HCT116 (cell line): ENCODE measurements around the gene CELF1. TPM values are rescaled to one million over a fixed set of nuclear protein-coding genes. Genes with fewer than 3 reads are reported as not detected.

Experiments used
- ATAC-seq: fragments of 200-7000 bp; cut with Tn5 transposase; 2 replicates; pipeline ENCODE4 v1.9.1; 2020; ENCODE audit warnings: mild to moderate bottlenecking, moderate library complexity
- BruUV-seq: library from RNA; stranded (reverse); fragments of 400-500 nt; replicated peaks from 2 replicates; lab custom pipeline; 2021; lab: Mats Ljungman, UMichigan
- CTCF ChIA-PET: fragments of 300-600 bp; sonication (Branson Sonifier 250); formaldehyde crosslinking; loops from one replicate; lab custom pipeline; 2021; ENCODE audit warnings: antibody characterized with exemption; lab: Charles Lee
- POLR2A ChIA-PET: fragments of 300-600, 350-600 bp; sonication (Branson Sonifier 250); formaldehyde crosslinking; loops from one replicate; lab custom pipeline; 2021; ENCODE audit warnings: antibody characterized with exemption; lab: Charles Lee
- RAD21 ChIA-PET, 2 experiments: fragments of 300-600 bp; sonication (Branson Sonifier 250); formaldehyde crosslinking; loops; one replicate each; lab custom pipeline; 2023; ENCODE audit warnings: low total read pairs in 2 of 2; ENCODE audit not compliant: uncharacterized antibody in 2 of 2, unreplicated experiment in 2 of 2, low non-redundant PET in 1 of 2; lab: Charles Lee
- DNase-seq: peaks from one replicate; pipeline ENCODE4 v3.0.0-alpha.2; 2010; ENCODE audit warnings: low read depth, low spot score
- H2AFZ ChIP-seq: fragments of 200-600 bp; shearing (Covaris generic), sonication (generic); 2 replicates; pipeline ENCODE4 v1.6.1; 2017; ENCODE audit warnings: low read depth, mixed run types, mixed read lengths, antibody characterized with exemption, low read length; ENCODE audit not compliant: poor library complexity, severe bottlenecking
- H3K27ac ChIP-seq: 2 replicates; pipeline ENCODE4 v1.5.1; 2012; ENCODE audit warnings: low read depth, low read length
- H3K27me3 ChIP-seq: fragments of 200-600 bp; sonication (generic); 2 replicates; pipeline ENCODE4 v1.6.1; 2016; ENCODE audit warnings: mixed run types, low read length, mixed read lengths; ENCODE audit not compliant: insufficient read depth
- H3K36me3 ChIP-seq, 2 experiments: fragments of 200-500 bp in 1 of 2; fragments of 200-600 bp in 1 of 2; sonication (Bioruptor generic) in 1 of 2; sonication (generic) in 1 of 2; 2 replicates each; pipeline versions ENCODE4 v1.5.1 to v1.6.1; 2014 to 2016; ENCODE audit warnings: low read length in 2 of 2, inconsistent platforms in 1 of 2, mixed read lengths in 1 of 2, mixed run types in 1 of 2; ENCODE audit not compliant: insufficient read depth in 2 of 2, control insufficient read depth in 1 of 2
- H3K4me1 ChIP-seq, 2 experiments: fragments of 200-600 bp in 1 of 2; sonication (generic) in 1 of 2; 2 replicates each; pipeline versions ENCODE4 v1.5.1 to v1.6.1; 2012 to 2017; ENCODE audit warnings: low read length in 2 of 2, inconsistent platforms in 1 of 2, mild to moderate bottlenecking in 1 of 2, mixed read lengths in 1 of 2, mixed run types in 1 of 2, moderate library complexity in 1 of 2; ENCODE audit not compliant: insufficient read depth in 2 of 2, control insufficient read depth in 1 of 2
- H3K4me2 ChIP-seq: fragments of 200-600 bp; sonication (generic); 2 replicates; pipeline ENCODE4 v1.6.1; 2017; ENCODE audit warnings: mixed run types, low read length, mixed read lengths
- H3K4me3 ChIP-seq, 2 experiments: fragments of 200-600 bp in 1 of 2; sonication (generic) in 1 of 2; replicated peaks in 1 of 2; 2 replicates each; pipeline ENCODE4 v1.5.1; 2011 to 2016; ENCODE audit warnings: low read length in 2 of 2, control low read depth in 1 of 2, low read depth in 1 of 2, mild to moderate bottlenecking in 1 of 2, mixed read lengths in 1 of 2, mixed run types in 1 of 2
- H3K79me2 ChIP-seq: fragments of 200-600 bp; sonication (generic); 2 replicates; pipeline ENCODE4 v1.6.1; 2017; ENCODE audit warnings: mild to moderate bottlenecking, mixed run types, low read length, moderate library complexity, mixed read lengths; ENCODE audit not compliant: insufficient read depth
- H3K9ac ChIP-seq: fragments of 200-600 bp; sonication (generic); 2 replicates; pipeline ENCODE4 v1.6.1; 2016; ENCODE audit warnings: low read length, mixed read lengths
- H3K9me2 ChIP-seq: fragments of 200-600 bp; sonication (generic), shearing (Covaris generic); 2 replicates; pipeline ENCODE4 v1.6.1; 2017; ENCODE audit warnings: mixed run types, mild to moderate bottlenecking, moderate library complexity; ENCODE audit not compliant: insufficient read depth
- H3K9me3 ChIP-seq, 2 experiments: fragments of 200-500 bp in 1 of 2; fragments of 200-600 bp in 1 of 2; sonication (Bioruptor generic) in 1 of 2; sonication (generic) in 1 of 2; 2 replicates each; pipeline ENCODE4 v1.6.1; 2014 to 2017; ENCODE audit warnings: low read length in 2 of 2, mixed read lengths in 2 of 2, inconsistent platforms in 1 of 2, low read depth in 1 of 2, mild to moderate bottlenecking in 1 of 2, mixed run types in 1 of 2, moderate library complexity in 1 of 2; ENCODE audit not compliant: control insufficient read depth in 1 of 2, insufficient read depth in 1 of 2
- H4K20me1 ChIP-seq: fragments of 200-600 bp; sonication (generic), shearing (Covaris generic); 2 replicates; pipeline ENCODE4 v1.6.1; 2017; ENCODE audit warnings: mixed run types, mild to moderate bottlenecking, moderate library complexity; ENCODE audit not compliant: insufficient read depth
- CEBPB ChIP-seq: IDR thresholded peaks from 2 replicates; pipeline ENCODE4 v1.6.1; 2012; ENCODE audit warnings: low read depth
- CTCF ChIP-seq, 3 experiments: fragments of 200-600 bp in 1 of 3; sonication (generic) in 1 of 3; IDR thresholded peaks in 2 of 3; conservative IDR thresholded peaks in 1 of 3; 2 replicates each; pipeline ENCODE4 v1.5.1; 2012 to 2017; ENCODE audit warnings: low read depth in 2 of 3, low read length in 2 of 3, antibody characterized with exemption in 1 of 3, borderline replicate concordance in 1 of 3, control low read depth in 1 of 3, mild to moderate bottlenecking in 1 of 3, mixed read lengths in 1 of 3, mixed run types in 1 of 3, moderate library complexity in 1 of 3; ENCODE audit not compliant: insufficient read depth in 1 of 3
- EGR1 ChIP-seq: IDR thresholded peaks from 2 replicates; pipeline ENCODE4 v1.6.1; 2012; ENCODE audit warnings: low read depth
- ELF1 ChIP-seq: IDR thresholded peaks from 2 replicates; pipeline ENCODE4 v1.6.1; 2012; ENCODE audit warnings: low read depth, borderline replicate concordance
- EZH2 ChIP-seq: fragments of 200-600 bp; sonication (generic); IDR thresholded peaks from 2 replicates; pipeline ENCODE4 v1.6.1; 2017; ENCODE audit warnings: antibody characterized with exemption, mixed run types
- EZH2phosphoT487 ChIP-seq: fragments of 200-600 bp; IDR thresholded peaks from 2 replicates; pipeline ENCODE4 v1.6.1; 2018; ENCODE audit warnings: antibody characterized with exemption, borderline replicate concordance
- FOSL1 ChIP-seq: IDR thresholded peaks from 2 replicates; pipeline ENCODE4 v1.6.1; 2012; ENCODE audit warnings: low read depth
- JUND ChIP-seq: IDR thresholded peaks from 2 replicates; pipeline ENCODE4 v1.6.1; 2012
- POLR2AphosphoS5 ChIP-seq: IDR thresholded peaks from 2 replicates; pipeline ENCODE4 v1.6.1; 2011; ENCODE audit warnings: mild to moderate bottlenecking, low read depth, low read length, moderate library complexity
- RAD21 ChIP-seq: IDR thresholded peaks from 2 replicates; pipeline ENCODE4 v1.6.1; 2012; ENCODE audit warnings: low read depth, mild to moderate bottlenecking
- SIN3A ChIP-seq: IDR thresholded peaks from 2 replicates; pipeline ENCODE4 v1.6.1; 2012; ENCODE audit warnings: low read depth
- SP1 ChIP-seq: IDR thresholded peaks from 2 replicates; pipeline ENCODE4 v1.6.1; 2012; ENCODE audit warnings: low read depth
- TCF7L2 ChIP-seq: IDR thresholded peaks from 2 replicates; pipeline ENCODE4 v1.7.0; 2011; ENCODE audit warnings: borderline replicate concordance, inconsistent platforms; ENCODE audit not compliant: insufficient read depth, insufficient read length; ENCODE audit errors: extremely low read depth
- ZFX ChIP-seq: fragments of 450-650 bp; IDR thresholded peaks from 2 replicates; pipeline ENCODE4 v1.6.1; 2017
- ZNF274 ChIP-seq: fragments of 200-500 bp; sonication (Bioruptor generic); IDR thresholded peaks from 2 replicates; pipeline ENCODE4 v1.6.1; 2014; ENCODE audit warnings: mild to moderate bottlenecking, low read depth, low read length, inconsistent platforms
- intact Hi-C: fragments of 100-400 bp; cut with micrococcal nuclease; formaldehyde crosslinking; loops from 2 replicates; pipeline ENCODE4 v1.10.0; 2022
- total RNA-seq: library from RNA; stranded (reverse); gene quantifications from one replicate; pipeline ENCODE4 v1.2.1, GENCODE V29; 2021; ENCODE audit not compliant: unreplicated experiment
- TF ChIP-seq, protein P1 (sequence below): IDR thresholded peaks from 2 replicates; pipeline ENCODE4 v1.6.1; 2012
- TF ChIP-seq, protein P2 (sequence below): IDR thresholded peaks from 2 replicates; pipeline ENCODE4 v1.6.1; 2011; ENCODE audit warnings: mild to moderate bottlenecking, low read length, moderate library complexity; ENCODE audit not compliant: insufficient replicate concordance; ENCODE audit errors: extremely low read depth

Gene CELF1
- total RNA-seq, 1 experiment from 2014 or later, result 133 TPM

GRCh38 chr11:47593492-47593933, 40.6 kb upstream of the CELF1 start:
- no peaks in the 10 kb centered on the region for H3K9me2 ChIP-seq
- H3K4me1 ChIP-seq, result no peaks in the 10 kb centered on the region
- no TSS peak for BruUV-seq
- H3K4me2 ChIP-seq, result no peak overlapping the region
- intact Hi-C loops, result no loop called here
- H4K20me1 ChIP-seq, result no peaks in the 10 kb centered on the region
- CTCF ChIA-PET, result no interaction called here
- no peaks in the 10 kb centered on the region for H3K36me3 ChIP-seq
- H3K79me2 ChIP-seq, result no peaks in the 10 kb centered on the region
- no peak for DNase-seq
- TF ChIP-seq ELF1 (no peak), SP1 (no peak), EZH2 (no peak)
- TF ChIP-seq, protein P1, sequence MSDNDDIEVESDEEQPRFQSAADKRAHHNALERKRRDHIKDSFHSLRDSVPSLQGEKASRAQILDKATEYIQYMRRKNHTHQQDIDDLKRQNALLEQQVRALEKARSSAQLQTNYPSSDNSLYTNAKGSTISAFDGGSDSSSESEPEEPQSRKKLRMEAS, result no peak
- POLR2A ChIA-PET, result no interaction called here
- H3K27me3 ChIP-seq, result peaks cover 6% of the 10 kb centered on the region; the same call in 1 of the 2 replicates
- no peaks in the 10 kb centered on the region for H3K9me3 ChIP-seq
- no peak overlapping the region for H2AFZ ChIP-seq
- no peak for ATAC-seq
- RAD21 ChIA-PET, result no interaction called here
- H3K9ac ChIP-seq, result no peak overlapping the region
- no peak overlapping the region for H3K4me3 ChIP-seq
- no peak overlapping the region for H3K27ac ChIP-seq

GRCh38 chr11:47592970-47593369, 40.0 kb upstream of the CELF1 start:
- no TSS peak for BruUV-seq
- Histone ChIP-seq H3K27me3 (peaks cover 6% of the 10 kb centered on the region; the same call in 1 of the 2 replicates), H3K4me2 (no peak overlapping the region)

More at GRCh38 chr11:47592970-47593369, 40.0 kb upstream of the CELF1 start:
- POLR2A ChIA-PET, result no interaction called here
- Histone ChIP-seq H2AFZ (no peak overlapping the region), H4K20me1 (no peaks in the 10 kb centered on the region), H3K4me1 (no peaks in the 10 kb centered on the region), H3K79me2 (no peaks in the 10 kb centered on the region), H3K4me3 (no peak overlapping the region), H3K27ac (no peak overlapping the region), H3K9me2 (no peaks in the 10 kb centered on the region), H3K9me3 (no peaks in the 10 kb centered on the region), H3K9ac (no peak overlapping the region), H3K36me3 (no peaks in the 10 kb centered on the region)
- TF ChIP-seq ZNF274, result no peak
- TF ChIP-seq POLR2AphosphoS5, result no peak
- no peak for TF ChIP-seq TCF7L2
- TF ChIP-seq EGR1, result no peak
- TF ChIP-seq CEBPB, result no peak
- no peak for TF ChIP-seq SIN3A
- TF ChIP-seq RAD21, result no peak
- TF ChIP-seq ZFX, result no peak
- TF ChIP-seq, protein P2, sequence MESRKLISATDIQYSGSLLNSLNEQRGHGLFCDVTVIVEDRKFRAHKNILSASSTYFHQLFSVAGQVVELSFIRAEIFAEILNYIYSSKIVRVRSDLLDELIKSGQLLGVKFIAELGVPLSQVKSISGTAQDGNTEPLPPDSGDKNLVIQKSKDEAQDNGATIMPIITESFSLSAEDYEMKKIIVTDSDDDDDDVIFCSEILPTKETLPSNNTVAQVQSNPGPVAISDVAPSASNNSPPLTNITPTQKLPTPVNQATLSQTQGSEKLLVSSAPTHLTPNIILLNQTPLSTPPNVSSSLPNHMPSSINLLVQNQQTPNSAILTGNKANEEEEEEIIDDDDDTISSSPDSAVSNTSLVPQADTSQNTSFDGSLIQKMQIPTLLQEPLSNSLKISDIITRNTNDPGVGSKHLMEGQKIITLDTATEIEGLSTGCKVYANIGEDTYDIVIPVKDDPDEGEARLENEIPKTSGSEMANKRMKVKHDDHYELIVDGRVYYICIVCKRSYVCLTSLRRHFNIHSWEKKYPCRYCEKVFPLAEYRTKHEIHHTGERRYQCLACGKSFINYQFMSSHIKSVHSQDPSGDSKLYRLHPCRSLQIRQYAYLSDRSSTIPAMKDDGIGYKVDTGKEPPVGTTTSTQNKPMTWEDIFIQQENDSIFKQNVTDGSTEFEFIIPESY, result no peak
- no peak for TF ChIP-seq CTCF (IDR thresholded peaks at IDR 0.05 in 2 of 3, conservative IDR thresholded peaks at IDR 0.05 in 1 of 3; ENCODE audit: borderline replicate concordance in 1 of 3, insufficient read depth in 1 of 3, low read depth in 2 of 3, low read length in 2 of 3)
- no peak for TF ChIP-seq FOSL1
- TF ChIP-seq JUND, result no peak
- no peak for TF ChIP-seq EZH2phosphoT487
- ATAC-seq, result no peak
- RAD21 ChIA-PET, result no interaction called here
- CTCF ChIA-PET, result no interaction called here
- no peak for DNase-seq
- intact Hi-C loops, result no loop called here
